Sigmoid colon (tissue), 7 donors: Measurements from ENCODE around the gene RNFT2. TPM values are rescaled to one million over a fixed set of nuclear protein-coding genes. Genes with fewer than 3 reads are reported as not detected.

Experiments used
- DNase-seq: peaks from one replicate; pipeline ENCODE4 v3.0.0-alpha.2; 2019
- H3K27ac ChIP-seq, 4 donors: fragments of 200-600 bp; sonication (generic); one replicate each; pipeline ENCODE4 v1.5.1; 2016 to 2019; ENCODE audit warnings: mild to moderate bottlenecking in 1 of 4
- H3K27me3 ChIP-seq, 3 donors: fragments of 200-600 bp; sonication (generic); one replicate each; pipeline ENCODE4 v1.5.1; 2019; ENCODE audit warnings: mild to moderate bottlenecking in 1 of 3
- H3K36me3 ChIP-seq, 4 donors: fragments of 200-600 bp; sonication (generic); one replicate each; pipeline ENCODE4 v1.5.1; 2016 to 2019
- H3K4me1 ChIP-seq, 4 donors: fragments of 200-600 bp; sonication (generic); one replicate each; pipeline ENCODE4 v1.5.1; 2017 to 2019
- H3K4me3 ChIP-seq, 4 donors: fragments of 200-600 bp; sonication (generic); one replicate each; pipeline ENCODE4 v1.5.1; 2017 to 2019; ENCODE audit warnings: mild to moderate bottlenecking in 2 of 4, moderate library complexity in 1 of 4
- H3K9me3 ChIP-seq, 4 donors: fragments of 200-600 bp in 3 of 4; sonication (generic) in 3 of 4; one replicate each; pipeline versions ENCODE4 v1.5.1 to v1.6.1; 2013 to 2019
- EP300 ChIP-seq, 4 donors: sonication (generic); formaldehyde crosslinking; IDR thresholded peaks; one replicate each; pipeline ENCODE4 v1.6.1; 2017; ENCODE audit warnings: antibody characterized with exemption in 4 of 4
- POLR2A ChIP-seq, 2 donors: fragments of 450-650 bp; IDR thresholded peaks; one replicate each; pipeline ENCODE4 v1.6.1; 2016; ENCODE audit warnings: antibody characterized with exemption in 2 of 2, mild to moderate bottlenecking in 2 of 2, moderate library complexity in 2 of 2
- POLR2AphosphoS5 ChIP-seq, 4 donors: sonication (generic); formaldehyde crosslinking; IDR thresholded peaks; one replicate each; pipeline ENCODE4 v1.6.1; 2017; ENCODE audit warnings: antibody characterized with exemption in 4 of 4
- WGBS, 2 donors: extraction: QIAGEN DNeasy Blood & Tissue Kit; methylation state at CpG; one replicate each; pipeline ENCODE4 v1.1.7; 2013; 5-methylcytosine and 5-hydroxymethylcytosine counted together
- intact Hi-C: fragments of 100-400 bp; cut with DNase I; formaldehyde crosslinking; loops from one replicate; pipeline ENCODE4 v1.15.1; 2023
- polyA plus RNA-seq, 3 donors: library from polyadenylated mRNA; stranded (reverse); fragments of 200-250 nt; gene quantifications; one replicate each; pipeline ENCODE4 v1.2.3, GENCODE V29; 2013
- total RNA-seq, 4 donors: library from RNA; depleted of rRNA; stranded (reverse); fragments of >200 nt; gene quantifications; one replicate each; pipeline ENCODE4 v1.1.0, GENCODE V29; 2016
- TF ChIP-seq, protein P1 (sequence below), 4 experiments: fragments of 450-650 bp in 3 of 4; fragments of 200-600 bp in 1 of 4; IDR thresholded peaks; one replicate each; pipeline ENCODE4 v1.5.1; 2016 to 2019; ENCODE audit warnings: antibody characterized with exemption in 4 of 4, mild to moderate bottlenecking in 3 of 4, moderate library complexity in 2 of 4
- donor health status: healthy with polysubstance abuse.
- donor health status: Bipolar disorder and iron deficiency.
- donor health status: healthy.

Gene RNFT2
- total and polyA plus RNA-seq, 7 donors: 0.36 to 4.3 (median 1.1) TPM

DNA sequence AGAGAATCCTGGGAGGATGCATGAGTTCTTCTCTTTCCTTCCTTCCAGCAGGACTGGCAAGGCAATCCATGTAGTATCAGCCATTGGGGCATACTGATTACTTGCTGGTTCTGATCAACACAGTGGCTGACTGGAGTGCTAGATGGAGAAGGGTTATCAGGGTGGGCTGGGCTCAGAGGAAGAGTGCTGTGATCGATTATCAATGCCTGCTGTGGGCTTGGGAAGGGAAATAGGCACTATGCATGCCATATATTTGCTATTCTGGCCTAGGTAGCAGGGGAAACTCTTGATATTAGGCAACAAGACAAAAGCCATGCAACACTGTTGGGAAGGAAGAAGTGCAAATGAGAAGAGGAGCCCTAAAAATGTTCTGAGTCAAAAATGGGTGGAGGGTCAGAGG is 97.4 kb downstream of the RNFT2 start:
- Histone ChIP-seq H3K4me1 (no peaks in the 10 kb centered on the region), H3K9me3 (no peaks in the 10 kb centered on the region), H3K36me3 (no peaks in the 10 kb centered on the region), H3K27ac (no peak overlapping the region), H3K27me3 (no peaks in the 10 kb centered on the region), H3K4me3 (no peak overlapping the region)
- intact Hi-C loops: no loop called here
- DNase-seq: no peak
- TF ChIP-seq EP300 (IDR thresholded peaks at IDR 0.05): no peak
- TF ChIP-seq POLR2A (IDR thresholded peaks at IDR 0.05): no peak
- TF ChIP-seq, protein P1, sequence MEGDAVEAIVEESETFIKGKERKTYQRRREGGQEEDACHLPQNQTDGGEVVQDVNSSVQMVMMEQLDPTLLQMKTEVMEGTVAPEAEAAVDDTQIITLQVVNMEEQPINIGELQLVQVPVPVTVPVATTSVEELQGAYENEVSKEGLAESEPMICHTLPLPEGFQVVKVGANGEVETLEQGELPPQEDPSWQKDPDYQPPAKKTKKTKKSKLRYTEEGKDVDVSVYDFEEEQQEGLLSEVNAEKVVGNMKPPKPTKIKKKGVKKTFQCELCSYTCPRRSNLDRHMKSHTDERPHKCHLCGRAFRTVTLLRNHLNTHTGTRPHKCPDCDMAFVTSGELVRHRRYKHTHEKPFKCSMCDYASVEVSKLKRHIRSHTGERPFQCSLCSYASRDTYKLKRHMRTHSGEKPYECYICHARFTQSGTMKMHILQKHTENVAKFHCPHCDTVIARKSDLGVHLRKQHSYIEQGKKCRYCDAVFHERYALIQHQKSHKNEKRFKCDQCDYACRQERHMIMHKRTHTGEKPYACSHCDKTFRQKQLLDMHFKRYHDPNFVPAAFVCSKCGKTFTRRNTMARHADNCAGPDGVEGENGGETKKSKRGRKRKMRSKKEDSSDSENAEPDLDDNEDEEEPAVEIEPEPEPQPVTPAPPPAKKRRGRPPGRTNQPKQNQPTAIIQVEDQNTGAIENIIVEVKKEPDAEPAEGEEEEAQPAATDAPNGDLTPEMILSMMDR (IDR thresholded peaks at IDR 0.05): no peak
- no peak for TF ChIP-seq POLR2AphosphoS5 (IDR thresholded peaks at IDR 0.05)
- 87 to 88% methylated on average over 1 of the region's 1 CpG for WGBS, 2 donors

DNA sequence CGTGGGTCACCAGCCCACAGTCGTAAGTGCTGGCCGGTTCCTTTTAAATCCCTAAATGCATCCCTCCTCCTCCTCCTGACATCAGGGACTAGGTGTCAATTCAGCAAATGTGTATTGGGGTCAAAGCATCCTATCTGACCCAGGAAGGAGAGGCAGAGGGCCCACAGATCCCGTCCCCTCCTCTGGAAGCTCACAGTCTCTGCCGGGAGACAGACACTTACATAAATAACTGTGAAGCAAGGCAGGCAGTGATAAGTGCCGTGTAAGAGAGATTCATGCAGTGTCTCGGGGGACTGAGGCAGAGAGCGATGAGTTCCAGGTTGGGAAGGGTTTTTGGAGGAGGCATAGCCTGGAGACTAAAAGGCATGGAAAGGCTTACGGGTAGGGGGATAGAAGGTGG is 99.0 kb downstream of the RNFT2 start:
- 85 to 91% methylated on average over 9 of the region's 9 CpGs for WGBS, 2 donors

DNA sequence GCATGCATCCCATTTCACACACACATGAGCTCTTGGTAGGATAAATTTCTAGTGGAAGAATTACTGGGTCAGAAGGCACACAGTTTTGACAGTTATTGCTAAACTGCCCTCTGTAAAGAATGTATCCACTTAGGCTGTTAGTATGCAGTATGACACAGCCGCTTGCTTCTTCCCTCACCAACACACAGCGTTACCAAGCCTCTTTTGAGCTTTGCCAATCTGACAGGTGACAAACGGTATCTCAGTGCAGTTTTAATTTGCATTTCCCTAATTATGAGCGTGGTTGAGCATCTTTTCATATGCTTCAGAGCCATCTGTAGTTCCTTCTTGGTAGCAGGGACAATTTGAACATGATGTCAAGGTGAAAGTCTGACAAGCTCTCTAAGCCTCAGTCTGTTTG is 100.2 kb downstream of the RNFT2 start:
- H3K4me1 ChIP-seq: no peaks in the 10 kb centered on the region
- TF ChIP-seq POLR2A (IDR thresholded peaks at IDR 0.05) (no peak), EP300 (IDR thresholded peaks at IDR 0.05) (no peak), POLR2AphosphoS5 (IDR thresholded peaks at IDR 0.05) (no peak)
- TF ChIP-seq, protein P1 (IDR thresholded peaks at IDR 0.05): no peak
- no peaks in the 10 kb centered on the region for H3K9me3 ChIP-seq
- intact Hi-C loops: no loop called here
- DNase-seq: no peak
- no peak overlapping the region for H3K4me3 ChIP-seq
- H3K27me3 ChIP-seq: no peaks in the 10 kb centered on the region
- no peak overlapping the region for H3K27ac ChIP-seq
- 69 to 87% methylated on average over 4 of the region's 4 CpGs for WGBS, 2 donors
- H3K36me3 ChIP-seq: no peaks in the 10 kb centered on the region

More for the DNA sequence above, 99.0 kb downstream of the RNFT2 start:
- no peaks in the 10 kb centered on the region for H3K4me1 ChIP-seq
- no peak overlapping the region for H3K4me3 ChIP-seq
- H3K36me3 ChIP-seq: no peaks in the 10 kb centered on the region
- intact Hi-C loops: no loop called here
- H3K27ac ChIP-seq: no peak overlapping the region
- TF ChIP-seq POLR2AphosphoS5 (IDR thresholded peaks at IDR 0.05) (no peak), POLR2A (IDR thresholded peaks at IDR 0.05) (no peak), EP300 (IDR thresholded peaks at IDR 0.05) (no peak)
- TF ChIP-seq, protein P1 (IDR thresholded peaks at IDR 0.05): no peak
- H3K9me3 ChIP-seq: no peaks in the 10 kb centered on the region
- DNase-seq: no peak
- no peaks in the 10 kb centered on the region for H3K27me3 ChIP-seq

DNA sequence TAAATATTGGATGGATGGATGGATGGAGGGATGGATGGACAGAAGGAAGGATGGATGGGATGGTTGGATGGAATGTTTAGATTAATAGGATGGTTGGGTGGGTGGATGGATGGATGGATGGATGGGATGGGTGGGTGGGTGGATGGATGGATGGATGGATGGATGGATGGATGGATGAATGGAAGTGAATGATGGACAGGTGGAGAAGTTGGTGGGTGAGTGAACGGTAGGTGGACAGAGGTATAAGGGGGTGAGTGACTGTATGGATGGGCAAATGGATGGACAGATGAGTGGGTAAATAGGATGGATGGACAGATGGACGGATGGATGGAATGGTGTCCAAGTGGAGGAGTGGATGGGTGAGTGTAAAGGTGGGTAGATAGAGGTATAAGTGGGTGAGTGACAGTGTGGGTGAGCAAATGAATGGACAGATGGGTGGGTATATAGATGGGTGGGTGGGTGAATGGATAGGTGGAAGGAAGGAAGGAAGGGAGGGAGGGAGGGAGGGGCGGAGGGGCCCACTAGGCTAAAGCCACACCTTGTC is 101.2 kb downstream of the RNFT2 start:
- no peaks in the 10 kb centered on the region for H3K27me3 ChIP-seq
- H3K27ac ChIP-seq: no peak overlapping the region
- no peaks in the 10 kb centered on the region for H3K9me3 ChIP-seq
- WGBS, 2 donors: 88 to 97% methylated on average over 3 of the region's 3 CpGs
- no peaks in the 10 kb centered on the region for H3K36me3 ChIP-seq
- intact Hi-C loops: no loop called here
- no peak for DNase-seq
- no peak overlapping the region for H3K4me3 ChIP-seq
- TF ChIP-seq, protein P1 (IDR thresholded peaks at IDR 0.05): no peak
- no peaks in the 10 kb centered on the region for H3K4me1 ChIP-seq

DNA sequence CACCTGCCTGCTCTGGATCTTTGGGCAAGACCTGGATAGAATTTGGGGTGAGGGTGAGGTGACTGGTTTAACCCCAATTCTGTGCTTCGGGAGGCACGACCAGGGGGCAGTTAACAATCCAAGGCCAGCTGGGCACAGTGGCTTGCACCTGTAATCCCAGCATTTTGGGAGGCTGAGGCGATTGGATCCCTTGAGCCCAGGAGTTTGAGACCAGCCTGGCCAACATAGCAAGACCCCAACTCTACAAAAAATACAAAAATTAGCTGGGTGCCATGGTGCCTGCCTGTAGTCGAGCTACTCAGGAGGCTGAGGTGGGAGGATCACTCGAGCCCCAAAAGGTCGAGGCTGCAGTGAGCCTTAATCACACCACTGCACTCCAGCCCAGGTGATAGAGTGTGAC is 105.0 kb downstream of the RNFT2 start:
- H3K36me3 ChIP-seq: no peaks in the 10 kb centered on the region
- TF ChIP-seq, protein P1 (IDR thresholded peaks at IDR 0.05): no peak
- TF ChIP-seq EP300 (IDR thresholded peaks at IDR 0.05) (no peak), POLR2AphosphoS5 (IDR thresholded peaks at IDR 0.05) (no peak), POLR2A (IDR thresholded peaks at IDR 0.05) (no peak)
- DNase-seq: no peak
- H3K4me3 ChIP-seq: no peak overlapping the region
- no peaks in the 10 kb centered on the region for H3K9me3 ChIP-seq
- 92 to 97% methylated on average over 6 of the region's 6 CpGs for WGBS, 2 donors
- H3K27ac ChIP-seq: no peak overlapping the region
- intact Hi-C loops: no loop called here
- no peaks in the 10 kb centered on the region for H3K4me1 ChIP-seq
- no peaks in the 10 kb centered on the region for H3K27me3 ChIP-seq
